IMR-90 (cell line): ENCODE measurements around the gene RDH13. TPM values are rescaled to one million over a fixed set of nuclear protein-coding genes. Genes with fewer than 3 reads are reported as not detected.

ENCODE experiments used
- ATAC-seq: fragments of 200-7000 bp; cut with Tn5 transposase; 2 replicates; pipeline ENCODE4 v1.9.1; 2020; ENCODE audit warnings: low read depth, mild to moderate bottlenecking, moderate library complexity
- BruUV-seq: library from RNA; stranded (reverse); fragments of 400-500 nt; replicated peaks from 2 replicates; lab custom pipeline; 2021; lab: Mats Ljungman, UMichigan
- CTCF ChIA-PET: fragments of 300-600 bp; formaldehyde crosslinking; extraction: SDS; loops from one replicate; lab custom pipeline; 2021; ENCODE audit warnings: antibody characterized with exemption; lab: Yijun Ruan, JAX
- POLR2A ChIA-PET: fragments of 300-600 bp; sonication (Branson Sonifier 250); formaldehyde crosslinking; loops from one replicate; lab custom pipeline; 2022; ENCODE audit warnings: antibody characterized with exemption; ENCODE audit not compliant: unreplicated experiment; lab: Charles Lee
- DNase-seq: peaks from one replicate; pipeline ENCODE4 v3.0.0; 2013
- H2AFZ ChIP-seq: replicated peaks from 2 replicates; pipeline ENCODE3; 2013; ENCODE audit warnings: low read length, mild to moderate bottlenecking; ENCODE audit not compliant: poor library complexity
- H2AK5ac ChIP-seq: 2 replicates; pipeline ENCODE4 v1.6.1; 2013; ENCODE audit warnings: low read depth, low read length, inconsistent platforms
- H2AK9ac ChIP-seq: replicated peaks from 2 replicates; pipeline ENCODE3; 2013; ENCODE audit warnings: mild to moderate bottlenecking, low read depth, low read length, moderate library complexity; ENCODE audit not compliant: poor library complexity
- H2BK120ac ChIP-seq: 2 replicates; pipeline ENCODE4 v1.6.1; 2013; ENCODE audit warnings: low read depth, low read length, inconsistent platforms
- H2BK15ac ChIP-seq: 3 replicates; pipeline ENCODE4 v1.6.1; 2013; ENCODE audit warnings: low read depth, low read length, inconsistent platforms
- H2BK20ac ChIP-seq: 2 replicates; pipeline ENCODE4 v1.6.1; 2013; ENCODE audit warnings: low read depth, mild to moderate bottlenecking, inconsistent platforms, low read length, moderate library complexity
- H2BK5ac ChIP-seq: 2 replicates; pipeline ENCODE4 v1.6.1; 2013; ENCODE audit warnings: mild to moderate bottlenecking, low read depth, low read length, inconsistent platforms; ENCODE audit not compliant: poor library complexity, severe bottlenecking
- H3K14ac ChIP-seq: replicated peaks from 2 replicates; pipeline ENCODE4 v1.6.1; 2013; ENCODE audit warnings: low read depth, low read length, inconsistent platforms
- H3K18ac ChIP-seq: 2 replicates; pipeline ENCODE4 v1.6.1; 2013; ENCODE audit warnings: low read depth, low read length, control low read depth
- H3K23ac ChIP-seq: 2 replicates; pipeline ENCODE4 v1.6.1; 2013; ENCODE audit warnings: low read depth, low read length, inconsistent platforms
- H3K27ac ChIP-seq: 2 replicates; pipeline ENCODE4 v1.5.1; 2013; ENCODE audit warnings: mild to moderate bottlenecking, control low read depth, low read length; ENCODE audit not compliant: insufficient read depth
- H3K27me3 ChIP-seq: 2 replicates; pipeline ENCODE4 v1.6.1; 2013; ENCODE audit warnings: low read length; ENCODE audit not compliant: control insufficient read depth, insufficient read depth
- H3K36me3 ChIP-seq: 2 replicates; pipeline ENCODE4 v1.6.1; 2013; ENCODE audit warnings: low read length, mixed read lengths; ENCODE audit not compliant: control insufficient read depth, insufficient read depth
- H3K4ac ChIP-seq: 2 replicates; pipeline ENCODE4 v1.6.1; 2013; ENCODE audit warnings: low read depth, low read length, inconsistent platforms
- H3K4me1 ChIP-seq: 2 replicates; pipeline ENCODE4 v1.6.1; 2013; ENCODE audit warnings: low read length, mixed read lengths; ENCODE audit not compliant: control insufficient read depth, insufficient read depth
- H3K4me2 ChIP-seq: 2 replicates; pipeline ENCODE4 v1.6.1; 2013; ENCODE audit warnings: low read depth, mild to moderate bottlenecking, control low read depth, low read length, moderate library complexity
- H3K4me3 ChIP-seq: 2 replicates; pipeline ENCODE4 v1.5.1; 2013; ENCODE audit warnings: low read depth, mild to moderate bottlenecking, control low read depth, low read length, moderate library complexity; ENCODE audit not compliant: insufficient read depth
- H3K56ac ChIP-seq: 2 replicates; pipeline ENCODE4 v1.6.1; 2013; ENCODE audit warnings: low read length, inconsistent platforms; ENCODE audit not compliant: insufficient read depth; ENCODE audit errors: extremely low read depth
- H3K79me1 ChIP-seq, 2 experiments: 2 replicates each; pipeline ENCODE4 v1.6.1; 2013; ENCODE audit warnings: low read length in 2 of 2, inconsistent platforms in 1 of 2, low read depth in 1 of 2
- H3K9ac ChIP-seq: 2 replicates; pipeline ENCODE4 v1.6.1; 2013; ENCODE audit warnings: low read depth, low read length, control low read depth
- H3K9me1 ChIP-seq: 2 replicates; pipeline ENCODE4 v1.6.1; 2013; ENCODE audit warnings: low read length, inconsistent platforms; ENCODE audit not compliant: insufficient read depth
- H3K9me3 ChIP-seq: 2 replicates; pipeline ENCODE4 v1.6.1; 2013; ENCODE audit warnings: low read length; ENCODE audit not compliant: control insufficient read depth, insufficient read depth
- H4K20me1 ChIP-seq: 2 replicates; pipeline ENCODE4 v1.6.1; 2013; ENCODE audit warnings: low read length, inconsistent platforms; ENCODE audit not compliant: insufficient read depth
- H4K5ac ChIP-seq: 2 replicates; pipeline ENCODE4 v1.6.1; 2013; ENCODE audit warnings: mild to moderate bottlenecking, low read depth, low read length, control low read depth
- H4K8ac ChIP-seq, 2 experiments: 2 replicates each; pipeline ENCODE4 v1.6.1; 2013; ENCODE audit warnings: low read depth in 2 of 2, low read length in 2 of 2, control low read depth in 1 of 2, inconsistent platforms in 1 of 2
- H4K91ac ChIP-seq: 2 replicates; pipeline ENCODE4 v1.6.1; 2013; ENCODE audit warnings: low read depth, low read length, inconsistent platforms; ENCODE audit not compliant: insufficient read depth
- BHLHE40 ChIP-seq: fragments of 150-350 bp; IDR thresholded peaks from 2 replicates; pipeline ENCODE4 v1.6.1; 2016; ENCODE audit warnings: mild to moderate bottlenecking, low read depth, low read length
- CEBPB ChIP-seq: IDR thresholded peaks from 2 replicates; pipeline ENCODE4 v1.6.1; 2012; ENCODE audit warnings: low read depth, low read length, improper control_type of control experiment
- CTCF ChIP-seq: conservative IDR thresholded peaks from 2 replicates; pipeline ENCODE4 v1.5.1; 2012; ENCODE audit warnings: mild to moderate bottlenecking, low read depth, low read length, improper control_type of control experiment
- MXI1 ChIP-seq: IDR thresholded peaks from 2 replicates; pipeline ENCODE4 v1.6.1; 2012; ENCODE audit warnings: low read depth, mild to moderate bottlenecking, low read length, moderate library complexity, borderline replicate concordance
- NFE2L2 ChIP-seq: fragments of 150-350 bp; IDR thresholded peaks from 2 replicates; pipeline ENCODE4 v1.6.1; 2016; ENCODE audit warnings: low read depth, mild to moderate bottlenecking, low read length
- RCOR1 ChIP-seq: IDR thresholded peaks from 2 replicates; pipeline ENCODE4 v1.6.1; 2012; ENCODE audit warnings: mild to moderate bottlenecking, low read length, improper control_type of control experiment; ENCODE audit not compliant: insufficient replicate concordance
- RFX5 ChIP-seq: IDR thresholded peaks from 2 replicates; pipeline ENCODE4 v1.8.0; 2012; ENCODE audit warnings: low read depth, mild to moderate bottlenecking, low read length, moderate library complexity
- SMC3 ChIP-seq: fragments of 150-350 bp; IDR thresholded peaks from 2 replicates; pipeline ENCODE4 v1.6.1; 2016; ENCODE audit warnings: low read depth, mild to moderate bottlenecking, antibody characterized with exemption, low read length, moderate library complexity
- WGBS, 2 experiments: methylation state at CpG; one replicate each; pipeline versions ENCODE4 v1.1.5 to v1.1.7; 2013; ENCODE audit warnings: missing lambda C conversion rate in 2 of 2; ENCODE audit not compliant: insufficient read length in 1 of 2; ENCODE audit errors: extremely low coverage in 2 of 2; 5-methylcytosine and 5-hydroxymethylcytosine counted together
- dilution Hi-C: fragments of 300-500 bp; cut with HindIII; formaldehyde crosslinking; loops from one replicate; pipeline ENCODE4 v1.14.3; 2018; ENCODE audit warnings: low sequenced_read_pairs; ENCODE audit not compliant: unreplicated experiment
- in situ Hi-C: fragments of 300-500 bp; cut with MboI; formaldehyde crosslinking; loops from 3 replicates; pipeline ENCODE4 v1.14.3; 2019; ENCODE audit warnings: low sequenced_read_pairs, inconsistent platforms, mixed read lengths
- intact Hi-C: fragments of 100-400 bp; cut with micrococcal nuclease; formaldehyde crosslinking; loops from 2 replicates; pipeline ENCODE4 v1.10.0; 2022
- polyA plus RNA-seq, 3 experiments: library from polyadenylated mRNA; depleted of rRNA; stranded (reverse); fragments of >200 nt; gene quantifications; 2 replicates each; pipeline ENCODE4 v1.2.3, GENCODE V29; 2012; ENCODE audit warnings: low replicate concordance in 1 of 3
- total RNA-seq: library from RNA; depleted of rRNA; stranded (reverse); fragments of >200 nt; gene quantifications from 2 replicates; pipeline ENCODE4 v1.2.3, GENCODE V29; 2012; rRNA removed

Gene RDH13
- total and polyA plus RNA-seq, 2 of the 4 experiments (the other 2 are of a cell fraction) = 7.5 to 7.8 TPM

GRCh38 chr19:54995561-54995960 is 67.4 kb downstream of the RDH13 start:
- intact Hi-C loops = no loop called here
- DNase-seq (no peak), ATAC-seq (no peak)
- no peak overlapping the region for H2AFZ ChIP-seq
- no peak overlapping the region for H3K27ac ChIP-seq
- no peak overlapping the region for H3K4me2 ChIP-seq
- TF ChIP-seq BHLHE40 (no peak), RCOR1 (no peak), SMC3 (no peak), CTCF (no peak), NFE2L2 (no peak), CEBPB (no peak), RFX5 (no peak), MXI1 (no peak)
- no peak overlapping the region for H3K18ac ChIP-seq
- no peak overlapping the region for H3K4me3 ChIP-seq
- no peak overlapping the region for H3K56ac ChIP-seq
- no peak overlapping the region for H3K4ac ChIP-seq
- in situ Hi-C loops = no loop called here
- H4K91ac ChIP-seq = no peak overlapping the region
- no peaks in the 10 kb centered on the region for H3K9me1 ChIP-seq
- no peak overlapping the region for H4K8ac ChIP-seq
- H3K27me3 ChIP-seq = no peaks in the 10 kb centered on the region
- H3K23ac ChIP-seq = no peak overlapping the region
- no peaks in the 10 kb centered on the region for H3K79me1 ChIP-seq
- POLR2A ChIA-PET = no interaction called here
- dilution Hi-C loops = no loop called here
- H3K36me3 ChIP-seq = no peaks in the 10 kb centered on the region
- no peak overlapping the region for H2BK20ac ChIP-seq
- no peak overlapping the region for H3K9ac ChIP-seq
- H3K9me3 ChIP-seq = peaks cover 20% of the 10 kb centered on the region
- no peak overlapping the region for H4K5ac ChIP-seq
- H3K4me1 ChIP-seq = no peaks in the 10 kb centered on the region
- BruUV-seq = no TSS peak
- CTCF ChIA-PET = no interaction called here
- no peak overlapping the region for H2AK9ac ChIP-seq
- no peak overlapping the region for H2AK5ac ChIP-seq
- no peak overlapping the region for H2BK120ac ChIP-seq
- H3K14ac ChIP-seq = no peak overlapping the region
- H2BK5ac ChIP-seq = no peak overlapping the region
- no CpG with 5 or more reads among the region's 3 CpGs for WGBS, 2 experiments
- H2BK15ac ChIP-seq = no peak overlapping the region
- no peaks in the 10 kb centered on the region for H4K20me1 ChIP-seq

Other genes starting within 250 kb of the RDH13 start
- gene KIR3DL1, start 246.7 kb downstream of the RDH13 start, total RNA-seq = not detected in 2 replicates
- not detected in 2 replicates for gene KIR3DL1, start 246.7 kb downstream of the RDH13 start, polyA plus RNA-seq (2012; rRNA removed)
- gene KIR2DS4, start 230.5 kb downstream of the RDH13 start, total RNA-seq = not detected in 2 replicates
- not detected in 2 replicates for gene KIR2DS4, start 230.5 kb downstream of the RDH13 start, polyA plus RNA-seq (2012; rRNA removed)
- gene KIR3DL2, start 212.7 kb downstream of the RDH13 start, total RNA-seq = not detected in 2 replicates
- not detected in 2 replicates for gene KIR3DL2, start 212.7 kb downstream of the RDH13 start, polyA plus RNA-seq (2012; rRNA removed)
- gene FCAR, start 188.9 kb downstream of the RDH13 start, total RNA-seq = not detected in 2 replicates
- not detected in 2 replicates for gene FCAR, start 188.9 kb downstream of the RDH13 start, polyA plus RNA-seq (2012; rRNA removed)
- not detected in 2 replicates for gene NCR1, start 157.0 kb downstream of the RDH13 start, total RNA-seq
- not detected in 2 replicates for gene NCR1, start 157.0 kb downstream of the RDH13 start, polyA plus RNA-seq (2012; rRNA removed)
- gene NLRP7, start 115.6 kb downstream of the RDH13 start, total RNA-seq = not detected in 2 replicates
- not detected in 2 replicates for gene NLRP7, start 115.6 kb downstream of the RDH13 start, polyA plus RNA-seq (2012; rRNA removed)
- not detected in 2 replicates for gene NLRP2, start 96.8 kb downstream of the RDH13 start, total RNA-seq
- gene NLRP2, start 96.8 kb downstream of the RDH13 start, polyA plus RNA-seq (2012; rRNA removed) = not detected in 2 replicates
- gene GP6, start 24.9 kb downstream of the RDH13 start, total RNA-seq = not detected in 2 replicates
- gene GP6, start 24.9 kb downstream of the RDH13 start, polyA plus RNA-seq (2012; rRNA removed) = 0.03 TPM in 1 of 2 replicates, not detected in the other
- 0.90 and 1.9 TPM in 2 replicates for gene EPS8L1, start 12.7 kb upstream of the RDH13 start, total RNA-seq
- gene EPS8L1, start 12.7 kb upstream of the RDH13 start, polyA plus RNA-seq (2012; rRNA removed) = 2.9 and 3.1 TPM in 2 replicates
- 21.1 and 21.5 TPM in 2 replicates for gene PPP1R12C, start 54.5 kb upstream of the RDH13 start, total RNA-seq
- gene PPP1R12C, start 54.5 kb upstream of the RDH13 start, polyA plus RNA-seq (2012; rRNA removed) = 81.4 and 104 TPM in 2 replicates
- gene TNNT1, start 86.1 kb upstream of the RDH13 start, total RNA-seq = 1.3 and 3.1 TPM in 2 replicates
- gene TNNT1, start 86.1 kb upstream of the RDH13 start, polyA plus RNA-seq (2012; rRNA removed) = 2.5 and 2.6 TPM in 2 replicates
- gene TNNI3, start 94.6 kb upstream of the RDH13 start, total RNA-seq = not detected in 2 replicates
- gene TNNI3, start 94.6 kb upstream of the RDH13 start, polyA plus RNA-seq (2012; rRNA removed) = not detected in 2 replicates
- 0.28 TPM in 1 of 2 replicates, not detected in the other for gene DNAAF3, start 103.5 kb upstream of the RDH13 start, total RNA-seq
- 0.34 TPM in 2 replicates for gene DNAAF3, start 103.5 kb upstream of the RDH13 start, polyA plus RNA-seq (2012; rRNA removed)
- gene SYT5, start 117.1 kb upstream of the RDH13 start, total RNA-seq = under 0.01 TPM in 2 replicates
- gene SYT5, start 117.1 kb upstream of the RDH13 start, polyA plus RNA-seq (2012; rRNA removed) = 0.15 TPM in 1 of 2 replicates, not detected in the other
- gene PTPRH, start 146.4 kb upstream of the RDH13 start, total RNA-seq = 1.7 and 3.4 TPM in 2 replicates
- 1.3 and 1.7 TPM in 2 replicates for gene PTPRH, start 146.4 kb upstream of the RDH13 start, polyA plus RNA-seq (2012; rRNA removed)
- 0.18 and 0.28 TPM in 2 replicates for gene TMEM86B, start 165.6 kb upstream of the RDH13 start, total RNA-seq
- gene TMEM86B, start 165.6 kb upstream of the RDH13 start, polyA plus RNA-seq (2012; rRNA removed) = 2.4 TPM in 2 replicates
- 19.9 and 20.0 TPM in 2 replicates for gene PPP6R1, start 195.9 kb upstream of the RDH13 start, total RNA-seq
- 50.1 and 50.2 TPM in 2 replicates for gene PPP6R1, start 195.9 kb upstream of the RDH13 start, polyA plus RNA-seq (2012; rRNA removed)
- gene HSPBP1, start 217.0 kb upstream of the RDH13 start, total RNA-seq = 19.7 and 21.0 TPM in 2 replicates
- gene HSPBP1, start 217.0 kb upstream of the RDH13 start, polyA plus RNA-seq (2012; rRNA removed) = 43.2 and 52.5 TPM in 2 replicates
- gene BRSK1, start 220.8 kb upstream of the RDH13 start, total RNA-seq = 1.9 and 2.5 TPM in 2 replicates
- 22.3 and 31.1 TPM in 2 replicates for gene BRSK1, start 220.8 kb upstream of the RDH13 start, polyA plus RNA-seq (2012; rRNA removed)